Lung (tissue), 12 donors: ENCODE data around the gene SPAG4. TPM values are rescaled to one million over a fixed set of nuclear protein-coding genes. Genes with fewer than 3 reads are reported as not detected.

Experiments used
- ATAC-seq: fragments of 200-7000 bp; cut with Tn5 transposase; one replicate; pipeline ENCODE4 v1.9.1; 2020; ENCODE audit warnings: moderate number of reproducible peaks; ENCODE audit not compliant: insufficient read depth, low FRiP score
- DNase-seq, 3 donors: peaks; one replicate each; pipeline ENCODE4 v3.0.0-alpha.2; 2013 to 2017
- H3K27ac ChIP-seq, 2 donors: one replicate each; pipeline ENCODE4 v1.5.1; 2013; ENCODE audit warnings: mild to moderate bottlenecking in 2 of 2, moderate library complexity in 2 of 2, control low read depth in 1 of 2, inconsistent platforms in 1 of 2, low read depth in 1 of 2, low read length in 1 of 2
- H3K27me3 ChIP-seq, 3 donors: one replicate each; pipeline ENCODE4 v1.5.1; 2013; ENCODE audit warnings: low read length in 2 of 3; ENCODE audit not compliant: control insufficient read depth in 3 of 3, insufficient read depth in 3 of 3
- H3K36me3 ChIP-seq, 4 donors: one replicate each; pipeline ENCODE4 v1.5.1; 2013; ENCODE audit warnings: low read length in 4 of 4, mild to moderate bottlenecking in 1 of 4, moderate library complexity in 1 of 4; ENCODE audit not compliant: control insufficient read depth in 4 of 4, insufficient read depth in 4 of 4
- H3K4me1 ChIP-seq, 5 donors: one replicate each; pipeline ENCODE4 v1.5.1; 2013; ENCODE audit warnings: low read length in 5 of 5, mild to moderate bottlenecking in 2 of 5, moderate library complexity in 1 of 5; ENCODE audit not compliant: control insufficient read depth in 5 of 5, insufficient read depth in 5 of 5
- H3K4me3 ChIP-seq: one replicate; pipeline ENCODE4 v1.5.1; 2013; ENCODE audit warnings: mild to moderate bottlenecking, control low read depth, moderate library complexity
- H3K9ac ChIP-seq, 2 donors: one replicate each; pipeline ENCODE4 v1.5.1; 2013; ENCODE audit warnings: low read length in 2 of 2, control low read depth in 1 of 2; ENCODE audit not compliant: insufficient read depth in 1 of 2
- H3K9me3 ChIP-seq, 4 donors: one replicate each; pipeline ENCODE4 v1.5.1; 2013; ENCODE audit warnings: low read length in 3 of 4, mild to moderate bottlenecking in 1 of 4, moderate library complexity in 1 of 4; ENCODE audit not compliant: control insufficient read depth in 4 of 4, insufficient read depth in 3 of 4
- CTCF ChIP-seq: IDR thresholded peaks from 2 replicates; pipeline ENCODE4 v1.5.1; 2012; ENCODE audit warnings: mild to moderate bottlenecking; ENCODE audit errors: control extremely low read depth, extremely low read depth
- WGBS, 2 donors: extraction: QIAGEN DNeasy Blood & Tissue Kit; methylation state at CpG; one replicate each; pipeline ENCODE4 v1.1.7; 2013; 5-methylcytosine and 5-hydroxymethylcytosine counted together
- polyA plus RNA-seq, 2 donors: library from polyadenylated mRNA; stranded (reverse); fragments of 200-250 nt; gene quantifications; one replicate each; pipeline ENCODE4 v1.2.1, GENCODE V29; 2013
- total RNA-seq, 2 donors: library from RNA; depleted of rRNA in 1 of 2; stranded (reverse); fragments of >200 nt in 1 of 2; gene quantifications; one replicate each; pipeline ENCODE4 v1.2.1, GENCODE V29; 2014 to 2021
- donor health status: control.
- donor health status: control.
- donor health status: Bipolar disorder and iron deficiency.
- donor health status: healthy.
- donor health status: DM: yes; HTN: yes; CAD: no.

Gene SPAG4
- total and polyA plus RNA-seq, 4 donors = 1.9 to 5.7 (median 3.7) TPM

- Histone ChIP-seq H3K9me3 (no peaks in the 10 kb centered on the region), H3K36me3 (no peaks in the 10 kb centered on the region), H3K4me1 (peaks cover 0 to 15% (median 0%) of the 10 kb centered on the region in 5 donors), H3K27me3 (peaks cover 1 to 13% (median 5%) of the 10 kb centered on the region in 3 donors), H3K9ac (no peak overlapping the region), H3K4me3 (no peak overlapping the region), H3K27ac (no peak overlapping the region)
- TF ChIP-seq CTCF = no peak
- WGBS, 2 donors = 90 to 93% methylated on average over 2 of the region's 2 CpGs
- DNase-seq = no peak
- ATAC-seq = no peak
These were observed 18.4 kb upstream of the SPAG4 start for GRCh38 chr20:35597186-35597585.

- no peaks in the 10 kb centered on the region for H3K36me3 ChIP-seq
- 74 to 81% methylated on average over 7 of the region's 7 CpGs for WGBS, 2 donors
- H3K9me3 ChIP-seq = no peaks in the 10 kb centered on the region
- no peak overlapping the region for H3K9ac ChIP-seq
- no peak overlapping the region for H3K27ac ChIP-seq
- H3K4me3 ChIP-seq = no peak overlapping the region
- peaks cover 0 to 15% (median 0%) of the 10 kb centered on the region in 5 donors for H3K4me1 ChIP-seq
- DNase-seq (no peak), ATAC-seq (no peak)
- TF ChIP-seq CTCF = no peak
- peaks cover 3 to 22% (median 5%) of the 10 kb centered on the region in 3 donors for H3K27me3 ChIP-seq
These were observed 17.2 kb upstream of the SPAG4 start for GRCh38 chr20:35598476-35598875.

GRCh38 chr20:35598899-35599775 is 16.5 kb upstream of the SPAG4 start:
- Histone ChIP-seq H3K4me1 (peaks cover 0 to 15% (median 0%) of the 10 kb centered on the region in 5 donors), H3K36me3 (no peaks in the 10 kb centered on the region), H3K4me3 (no peak overlapping the region), H3K9me3 (no peaks in the 10 kb centered on the region), H3K9ac (no peak overlapping the region), H3K27me3 (peaks cover 3 to 22% (median 5%) of the 10 kb centered on the region in 3 donors), H3K27ac (no peak overlapping the region)
- TF ChIP-seq CTCF = no peak
- DNase-seq (no peak), ATAC-seq (no peak)
- 81 to 82% methylated on average over 22 of the region's 22 CpGs for WGBS, 2 donors
